ENCODE results near the gene SSBP3.

SSBP3 gene

DNA sequence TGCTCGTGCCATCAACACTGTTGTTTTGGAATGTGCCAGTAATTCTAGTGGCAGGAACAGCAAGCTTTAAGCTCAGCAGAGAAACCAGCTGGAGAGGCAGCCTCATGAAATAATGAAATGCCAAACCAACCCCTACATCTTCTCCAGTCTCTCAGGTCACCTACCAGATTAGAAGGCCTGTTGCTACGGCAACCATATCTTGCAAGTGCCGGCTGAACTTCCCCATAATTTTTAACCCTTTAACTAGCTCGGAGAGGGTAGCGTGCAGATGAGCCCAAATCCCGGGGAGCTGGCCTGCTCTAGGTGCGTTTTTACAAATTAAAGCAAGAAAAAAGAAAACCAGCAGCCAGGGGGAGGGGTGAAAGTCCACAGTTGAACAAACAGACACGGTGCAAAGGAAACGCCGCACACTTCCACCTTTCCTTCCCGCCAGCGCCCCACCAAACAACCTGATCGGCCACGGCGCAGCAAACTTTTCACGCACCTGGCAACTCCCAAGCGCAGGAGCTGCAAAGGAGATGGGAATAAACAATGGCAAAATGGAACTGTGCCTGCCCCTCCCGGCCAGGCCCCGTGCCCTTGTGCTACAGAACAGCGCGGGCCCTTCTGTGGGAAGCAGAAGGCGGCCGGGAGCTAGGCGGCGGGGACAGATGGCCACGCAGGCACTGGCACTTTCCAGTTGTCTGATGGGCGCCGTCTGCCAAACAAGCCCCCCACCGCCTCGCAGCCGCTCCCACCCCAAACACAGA, 50.1 kb downstream of the SSBP3 start:
- no peak overlapping the region for H3K27ac ChIP-seq
- TF ChIP-seq ZFX (IDR thresholded peaks at IDR 0.05; ENCODE audit: borderline replicate concordance): no peak
- TF ChIP-seq CTCF (IDR thresholded peaks at IDR 0.05): no peak

DNA sequence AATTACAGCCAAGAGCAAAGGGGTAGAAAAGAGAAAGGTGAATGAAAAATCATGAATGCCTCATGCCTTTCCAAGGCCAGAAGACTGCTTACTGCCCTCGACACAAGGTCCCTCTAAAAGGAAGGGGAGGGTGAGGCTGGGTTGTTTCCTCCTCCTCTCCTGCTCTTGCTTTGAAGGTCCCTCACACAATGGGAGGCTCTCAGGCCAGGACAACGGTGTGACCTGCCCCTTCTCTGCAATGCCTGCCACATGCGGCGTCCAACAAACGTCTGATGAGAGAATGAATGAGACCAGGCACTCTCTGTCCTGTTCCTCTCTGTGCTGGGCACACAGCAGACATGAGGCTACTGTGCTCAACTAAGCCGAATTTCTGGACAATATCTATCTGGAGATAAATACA, 51.3 kb downstream of the SSBP3 start:
- H3K27ac ChIP-seq: no peak overlapping the region
- TF ChIP-seq ZFX (IDR thresholded peaks at IDR 0.05; ENCODE audit: borderline replicate concordance): no peak
- TF ChIP-seq CTCF (IDR thresholded peaks at IDR 0.05): no peak

DNA sequence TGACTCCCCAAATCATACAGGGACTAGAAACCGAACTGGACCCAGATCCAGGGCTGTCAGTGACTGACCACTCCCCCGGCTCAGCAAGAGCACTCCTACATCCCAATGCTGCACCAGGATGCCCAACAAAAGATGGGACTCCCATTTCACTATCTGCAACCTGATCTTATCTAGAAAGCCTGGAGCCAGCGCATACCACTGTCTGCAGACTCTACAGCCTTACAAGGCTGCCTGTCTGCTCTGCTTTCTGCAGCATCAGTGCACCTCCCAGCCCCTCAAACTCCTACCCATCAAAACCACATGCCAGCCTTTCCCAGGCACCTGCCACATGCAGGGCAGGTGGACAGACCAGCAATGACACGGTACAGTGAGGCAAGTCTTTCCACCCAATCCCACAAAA, 52.2 kb downstream of the SSBP3 start:
- no peak for TF ChIP-seq CTCF (IDR thresholded peaks at IDR 0.05)
- no peak for TF ChIP-seq ZFX (IDR thresholded peaks at IDR 0.05; ENCODE audit: borderline replicate concordance)
- no peak overlapping the region for H3K27ac ChIP-seq

DNA sequence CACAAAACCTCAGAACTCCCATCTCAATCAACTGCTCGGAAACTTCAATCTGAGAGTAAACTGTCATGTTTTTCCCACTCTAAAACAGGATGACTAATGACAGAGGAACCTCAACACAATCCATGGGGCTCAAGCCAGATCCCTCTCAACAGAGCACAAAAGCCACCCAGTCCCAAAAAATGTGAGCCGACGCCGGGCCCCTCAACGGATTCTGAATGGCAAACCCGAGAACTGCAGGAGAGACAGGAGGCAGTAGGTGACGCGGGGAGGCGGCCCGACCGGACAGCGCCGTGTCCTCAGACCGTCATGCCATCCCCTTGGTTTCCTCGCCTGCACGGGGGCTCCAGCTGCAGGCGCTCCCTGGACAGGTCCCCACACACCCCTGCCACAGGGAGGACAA, 53.4 kb downstream of the SSBP3 start:
- no peak for TF ChIP-seq CTCF (IDR thresholded peaks at IDR 0.05)

DNA sequence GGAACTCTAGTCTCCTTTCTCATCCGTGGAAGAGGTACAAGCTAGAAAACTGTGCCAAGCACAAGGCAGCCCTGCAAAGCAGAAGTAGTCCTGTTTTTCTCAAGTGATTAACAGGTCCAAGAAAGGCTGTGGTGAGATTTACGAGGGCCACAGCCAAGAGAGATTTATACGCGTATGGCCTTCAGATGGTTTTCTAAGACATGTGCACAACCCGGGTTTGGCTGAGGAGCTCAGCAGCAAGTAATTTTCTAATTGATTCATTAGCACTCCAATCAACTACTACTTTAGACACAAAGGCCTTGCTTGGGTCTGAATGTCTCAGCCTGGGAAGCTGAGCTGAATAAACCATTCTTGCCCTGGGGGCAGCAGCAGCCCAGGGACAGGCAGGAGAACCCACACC, 55.8 kb downstream of the SSBP3 start:
- TF ChIP-seq CTCF (IDR thresholded peaks at IDR 0.05): no peak
- TF ChIP-seq ZFX (IDR thresholded peaks at IDR 0.05; ENCODE audit: borderline replicate concordance): no peak
- H3K27ac ChIP-seq: no peak overlapping the region

More for the DNA sequence above, 53.4 kb downstream of the SSBP3 start:
- H3K27ac ChIP-seq: no peak overlapping the region

- H3K27ac ChIP-seq: no peak overlapping the region
- TF ChIP-seq CTCF (IDR thresholded peaks at IDR 0.05) (no peak), ZFX (IDR thresholded peaks at IDR 0.05; ENCODE audit: borderline replicate concordance) (no peak)
Measured at GRCh38 chr1:54348700-54349021, 57.5 kb downstream of the SSBP3 start.

DNA sequence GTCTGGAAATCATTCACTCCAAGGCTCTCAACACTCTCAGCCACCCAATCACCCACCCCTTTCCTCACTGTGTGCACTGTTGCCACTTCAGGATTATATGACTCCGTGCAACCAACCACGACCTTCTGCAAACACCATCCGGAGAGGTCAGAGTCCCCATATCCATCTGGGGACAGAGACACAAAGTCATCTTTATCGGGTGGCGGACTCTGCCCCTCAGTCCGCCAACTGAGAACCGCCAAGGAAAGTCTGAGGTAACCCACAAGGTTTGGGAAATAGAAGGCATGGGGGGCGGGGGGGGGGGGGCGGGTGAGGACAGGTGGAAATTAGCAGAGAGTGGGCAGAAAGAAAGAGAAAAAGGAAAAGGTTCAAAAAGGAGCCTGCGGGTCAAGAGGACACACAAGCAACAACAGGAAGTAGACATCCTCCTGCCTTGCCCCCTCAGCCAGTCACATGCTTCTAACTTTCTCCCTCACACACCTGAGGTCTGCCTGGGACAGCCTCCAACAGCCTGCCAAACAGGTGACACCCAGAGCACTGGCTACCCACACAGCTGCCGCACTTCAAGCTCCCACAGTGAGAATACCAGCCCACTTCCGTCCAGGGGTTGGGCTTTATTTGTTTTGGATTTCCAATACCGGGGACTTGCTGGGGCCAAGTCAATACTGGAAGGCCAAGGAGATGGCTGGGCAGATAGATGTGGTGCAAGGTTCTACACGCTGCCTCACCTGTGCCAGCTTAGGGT, 58.1 kb downstream of the SSBP3 start:
- no peak for TF ChIP-seq ZFX (IDR thresholded peaks at IDR 0.05; ENCODE audit: borderline replicate concordance)
- no peak for TF ChIP-seq CTCF (IDR thresholded peaks at IDR 0.05)

More for the DNA sequence above, 58.1 kb downstream of the SSBP3 start:
- no peak overlapping the region for H3K27ac ChIP-seq
